NCI-H2196 (cell line): ENCODE measurements around the gene KCNA3.
A peak's percentile ranks its signal among the peaks of the same experiment; 100 is the strongest.

Experiments used
- DNase-seq: peaks from one replicate; lab custom pipeline; 2025; ENCODE audit not compliant: unreplicated experiment; lab: John Stamatoyannopoulos, UW

The KCNA3 gene

GRCh38 chr1:110674337-110675059 is at the start of gene KCNA3:
Gene KCNA3, minus strand, starts transcription at chr1:110674940. Its CDS starts 131 bp downstream, at chr1:110674809.
- peak; percentile 76 for DNase-seq

GRCh38 chr1:110722807-110723206 is 48.1 kb upstream of the KCNA3 start:
- DNase-seq = no peak

- DNase-seq = no peak
Measured at GRCh38 chr1:110719908-110720307, 45.2 kb upstream of the KCNA3 start.

GRCh38 chr1:110718452-110718851 is 43.7 kb upstream of the KCNA3 start:
- peak; percentile 25 for DNase-seq

DNA sequence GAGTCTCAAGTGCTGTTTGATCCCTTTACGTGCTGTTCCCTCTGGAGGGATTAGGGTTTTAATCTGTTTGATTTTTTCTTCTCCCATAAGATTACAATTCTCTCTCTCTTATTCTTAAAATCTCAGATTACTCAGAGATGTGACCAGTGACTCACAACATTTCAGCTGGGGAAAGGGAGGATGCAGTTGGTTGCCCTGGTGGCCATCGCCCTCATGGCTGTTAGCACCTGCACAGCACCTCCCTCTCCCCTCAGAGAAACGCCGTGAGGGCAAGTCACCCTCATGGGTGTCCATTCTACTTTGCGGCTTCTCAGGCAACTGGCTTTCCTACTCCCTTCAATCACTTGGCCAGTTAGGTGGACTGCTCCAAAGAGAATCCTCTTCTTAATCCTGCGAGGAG is 42.4 kb upstream of the KCNA3 start:
- DNase-seq = no peak

- no peak for DNase-seq
Measured at GRCh38 chr1:110714374-110714995, 39.7 kb upstream of the KCNA3 start.

GRCh38 chr1:110713221-110713620 is 38.5 kb upstream of the KCNA3 start:
- no peak for DNase-seq

DNA sequence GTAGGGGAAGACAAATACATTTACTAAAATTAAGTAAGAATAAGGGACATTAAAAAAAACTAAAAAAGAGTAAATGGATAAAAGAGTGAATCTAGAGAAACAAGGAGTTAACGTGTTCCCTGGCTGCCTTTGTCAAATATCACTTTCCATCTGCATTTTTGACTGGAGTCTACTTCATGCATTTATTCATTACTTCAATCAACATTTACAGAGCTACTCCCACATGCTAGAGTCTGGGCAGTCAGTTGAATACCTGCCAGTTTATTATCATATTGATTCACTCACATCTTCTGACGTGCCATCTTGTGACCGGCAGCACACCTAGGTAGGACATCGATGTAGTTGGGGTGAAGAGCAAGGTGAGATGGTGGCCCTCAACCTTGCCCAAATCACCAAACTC is 35.6 kb upstream of the KCNA3 start:
- DNase-seq = no peak

- DNase-seq = no peak
Measured at GRCh38 chr1:110708974-110709440, 34.3 kb upstream of the KCNA3 start.

DNA sequence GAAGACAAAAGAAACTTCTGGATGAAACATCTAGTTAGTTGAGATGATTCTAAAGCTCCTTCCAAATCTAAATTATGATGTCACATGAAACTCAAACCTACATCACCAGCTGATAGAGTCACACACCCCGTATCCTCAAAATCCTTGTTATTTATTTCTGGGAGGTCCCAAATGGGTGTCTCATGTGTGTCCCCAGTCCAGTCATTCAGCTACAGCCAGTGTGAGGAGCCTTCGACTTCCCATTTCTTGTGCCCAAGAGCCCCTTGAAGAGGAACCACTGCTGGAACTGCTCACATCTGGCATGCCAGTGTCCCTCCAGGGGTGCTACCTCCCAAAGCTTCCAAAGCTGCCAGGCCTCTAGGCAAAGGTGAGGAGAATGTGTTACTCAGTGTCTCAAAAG is 32.5 kb upstream of the KCNA3 start:
- no peak for DNase-seq

GRCh38 chr1:110706621-110707020 is 31.9 kb upstream of the KCNA3 start:
- DNase-seq = no peak

DNA sequence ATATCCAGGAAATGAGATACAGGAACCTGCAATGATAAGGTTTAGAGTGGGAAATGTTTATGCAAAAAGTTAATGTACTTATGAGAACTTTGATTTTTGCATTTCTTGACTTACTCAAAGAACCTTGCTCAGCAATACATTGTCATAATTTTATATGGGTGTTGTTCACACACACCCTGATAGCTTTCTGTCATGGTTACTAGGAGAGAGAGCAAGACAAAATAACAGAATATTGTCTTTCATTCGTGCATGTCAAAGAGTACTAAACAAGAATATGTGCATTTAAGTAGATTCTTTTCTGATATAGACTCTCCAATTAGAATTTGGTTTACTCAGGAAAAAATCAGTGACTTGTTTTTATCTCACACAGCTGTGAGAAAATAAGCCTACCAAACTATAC is 27.5 kb upstream of the KCNA3 start:
- DNase-seq = no peak

DNA sequence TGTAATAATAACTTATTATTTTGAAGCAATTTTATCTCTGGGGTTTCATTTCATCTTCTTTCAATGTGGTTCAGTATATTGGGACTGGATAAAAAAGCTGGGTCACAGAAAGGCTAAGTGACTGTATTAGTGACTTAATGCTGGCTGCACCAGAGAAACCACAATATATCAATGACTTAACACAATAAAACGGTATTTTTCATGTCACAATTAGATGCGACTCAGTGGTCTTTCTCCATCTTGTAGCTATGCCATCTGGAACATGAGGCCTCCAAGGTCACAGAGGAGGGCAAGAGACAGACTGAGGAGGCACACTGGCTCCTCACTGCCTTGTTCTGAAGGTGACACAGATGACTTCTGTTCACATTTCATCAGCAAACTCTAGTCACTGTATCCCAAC is 26.0 kb upstream of the KCNA3 start:
- no peak for DNase-seq

GRCh38 chr1:110697606-110698005 is 22.9 kb upstream of the KCNA3 start:
- no peak for DNase-seq

- DNase-seq = no peak
Measured at GRCh38 chr1:110696818-110697217, 22.1 kb upstream of the KCNA3 start.

GRCh38 chr1:110690709-110691365 is 16.1 kb upstream of the KCNA3 start:
- DNase-seq = no peak

- DNase-seq = no peak
Measured at GRCh38 chr1:110689868-110690267, 15.1 kb upstream of the KCNA3 start.

DNA sequence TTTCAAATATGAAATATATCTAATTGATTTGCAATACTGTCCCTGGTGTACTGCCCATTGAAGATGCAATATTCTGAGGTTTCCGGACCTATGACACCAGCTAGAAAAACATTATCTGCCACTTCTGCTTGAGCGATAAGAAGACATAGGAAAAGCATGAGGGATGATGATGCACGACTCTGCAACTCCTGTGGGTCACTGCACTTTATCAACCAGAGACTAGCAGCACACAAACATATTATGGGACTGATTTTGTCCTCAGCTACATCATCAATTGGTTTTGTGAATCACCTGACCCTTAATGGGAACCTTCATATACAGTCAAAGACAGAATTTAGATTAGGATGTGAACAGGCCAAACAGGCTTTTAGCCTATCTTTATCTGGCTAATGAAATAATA is 13.8 kb upstream of the KCNA3 start:
- no peak for DNase-seq

DNA sequence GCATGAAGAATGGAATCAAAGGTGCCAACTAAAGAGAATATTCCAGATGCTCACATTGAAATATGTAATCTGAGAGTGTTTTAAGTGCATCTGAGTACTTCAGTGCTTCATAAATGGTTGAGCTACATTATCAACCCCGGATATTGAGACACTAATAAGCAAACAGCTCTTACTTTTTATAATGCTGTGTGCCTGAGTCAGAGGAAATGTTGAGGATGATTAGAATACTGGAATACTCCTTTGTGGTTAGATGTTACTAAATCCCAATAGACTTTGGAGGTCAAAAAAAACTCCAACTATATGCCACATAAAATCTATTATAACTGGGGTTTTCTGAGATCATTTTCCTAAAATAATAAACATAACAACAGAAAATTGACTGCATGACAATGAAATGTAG is 12.5 kb upstream of the KCNA3 start:
- DNase-seq = no peak

DNA sequence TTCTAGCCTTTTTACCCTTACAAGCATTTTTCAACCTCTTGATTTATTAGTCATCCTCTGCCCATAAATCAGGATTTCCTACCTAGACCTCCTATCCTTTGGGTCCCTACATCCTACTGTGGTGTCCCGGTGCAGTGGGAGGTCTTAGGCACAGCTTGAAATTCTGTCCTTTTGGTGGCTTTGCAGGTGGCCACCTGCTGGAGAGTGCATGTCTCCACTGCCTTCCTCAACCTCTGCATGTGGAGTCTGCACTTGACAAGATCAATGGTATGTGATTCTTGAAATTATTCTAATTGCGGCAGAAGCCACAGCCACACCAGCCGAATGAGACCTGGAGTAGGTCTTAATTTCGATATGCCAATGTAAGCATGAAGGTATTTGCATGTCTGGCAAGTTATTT is 11.4 kb upstream of the KCNA3 start:
- no peak for DNase-seq

DNA sequence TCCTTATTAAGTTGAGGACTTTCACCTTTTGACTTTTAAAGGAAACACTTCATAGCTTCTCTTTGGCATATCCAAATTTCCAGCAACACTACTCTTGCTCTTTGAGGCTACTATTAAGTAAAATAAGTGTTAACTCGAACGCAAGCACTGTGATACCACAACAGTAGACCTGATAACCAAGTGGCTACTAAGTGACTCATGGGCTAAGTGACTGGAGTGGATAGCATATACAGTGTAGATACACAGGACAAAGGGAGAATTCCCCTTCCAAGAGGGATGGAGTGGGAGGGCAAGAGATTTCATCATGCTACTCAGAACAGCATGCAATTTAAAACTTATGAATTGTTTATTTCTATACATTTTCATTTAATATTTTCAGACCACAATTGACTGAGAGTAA is 9.8 kb upstream of the KCNA3 start:
- DNase-seq = no peak

GRCh38 chr1:110682898-110683297 is 8.2 kb upstream of the KCNA3 start:
- DNase-seq = no peak
